HG03066 (cell line): Measurements from ENCODE around the gene P3R3URF.

ENCODE experiments used
- ATAC-seq: cut with Tn5 transposase; IDR thresholded peaks from one replicate; pipeline ENCODE4 v1.9.1; 2021; ENCODE audit warnings: low read depth; ENCODE audit not compliant: unreplicated experiment

P3R3URF gene

GRCh38 chr1:46174448-46175231 is 1.6 kb downstream of the P3R3URF start, which contains the start of gene TSPAN1:
Gene TSPAN1 (plus strand): TSS chr1:46175087. CDS start chr1:46181108, 6,021 bp downstream.
- ATAC-seq = no peak

- no peak for ATAC-seq
Observed at GRCh38 chr1:46173361-46173856, 2.9 kb downstream of the P3R3URF start.

- ATAC-seq = no peak
Observed at GRCh38 chr1:46172321-46172720, 4.0 kb downstream of the P3R3URF start.

GRCh38 chr1:46171871-46172270 is 4.4 kb downstream of the P3R3URF start:
- ATAC-seq = no peak

- no peak for ATAC-seq
Observed at GRCh38 chr1:46171351-46171750, 4.9 kb downstream of the P3R3URF start.

- ATAC-seq = no peak
Observed at GRCh38 chr1:46169811-46170454, 6.4 kb downstream of the P3R3URF start.

- ATAC-seq = no peak
Observed at GRCh38 chr1:46168477-46168876, 7.8 kb downstream of the P3R3URF start.

- peak; percentile 70 for ATAC-seq
Observed at GRCh38 chr1:46166521-46167462, 9.5 kb downstream of the P3R3URF start.

- no peak for ATAC-seq
Observed at GRCh38 chr1:46160212-46160611, 16.1 kb downstream of the P3R3URF start.

- ATAC-seq = no peak
Observed at GRCh38 chr1:46159516-46159915, 16.8 kb downstream of the P3R3URF start.

GRCh38 chr1:46158312-46159281 is 17.7 kb downstream of the P3R3URF start:
- ATAC-seq = no peak

- no peak for ATAC-seq
Observed at GRCh38 chr1:46157916-46158311, 18.4 kb downstream of the P3R3URF start.

- ATAC-seq = no peak
Observed at GRCh38 chr1:46153732-46154131, 22.6 kb downstream of the P3R3URF start.

GRCh38 chr1:46153228-46153627 is 23.1 kb downstream of the P3R3URF start:
- no peak for ATAC-seq

GRCh38 chr1:46152016-46152415 is 24.3 kb downstream of the P3R3URF start:
- ATAC-seq = no peak

- ATAC-seq = no peak
Observed at GRCh38 chr1:46150085-46150484, 26.2 kb downstream of the P3R3URF start.

GRCh38 chr1:46148318-46148717 is 28.0 kb downstream of the P3R3URF start:
- ATAC-seq = no peak

GRCh38 chr1:46137916-46138315 is 38.4 kb downstream of the P3R3URF start:
- ATAC-seq = no peak

GRCh38 chr1:46136711-46137110 is 39.6 kb downstream of the P3R3URF start:
- ATAC-seq = no peak
